DMS153 (cell line): ENCODE data around the gene PIGR.

Experiments
- DNase-seq: peaks from one replicate; lab custom pipeline; 2025; lab: John Stamatoyannopoulos, UW

The PIGR gene

GRCh38 chr1:206946261-206946660 is at the start of gene PIGR:
PIGR (minus strand) TSS chr1:206946466; CDS start chr1:206940531, 5,935 bp downstream.
- no peak for DNase-seq

GRCh38 chr1:206992790-206993189 is 46.5 kb upstream of the PIGR start:
- DNase-seq, result no peak

- DNase-seq, result no peak
These were observed 41.6 kb upstream of the PIGR start for GRCh38 chr1:206987873-206988272.

GRCh38 chr1:206986885-206987284 is 40.6 kb upstream of the PIGR start:
- DNase-seq, result no peak

GRCh38 chr1:206986402-206986801 is 40.1 kb upstream of the PIGR start:
- DNase-seq, result no peak

GRCh38 chr1:206985162-206985749 is 39.0 kb upstream of the PIGR start:
- no peak for DNase-seq

- DNase-seq, result peak; percentile 34
These were observed 36.0 kb upstream of the PIGR start for GRCh38 chr1:206982216-206982615.

- DNase-seq, result no peak
These were observed 33.2 kb upstream of the PIGR start for GRCh38 chr1:206979379-206980043.

- no peak for DNase-seq
These were observed 32.0 kb upstream of the PIGR start for GRCh38 chr1:206978259-206978658.

GRCh38 chr1:206975306-206975705 is 29.0 kb upstream of the PIGR start:
- no peak for DNase-seq

GRCh38 chr1:206974140-206974539 is 27.9 kb upstream of the PIGR start:
- DNase-seq, result no peak

GRCh38 chr1:206972728-206973127 is 26.5 kb upstream of the PIGR start:
- no peak for DNase-seq

- DNase-seq, result no peak
These were observed 24.9 kb upstream of the PIGR start for GRCh38 chr1:206971029-206971655.

- DNase-seq, result no peak
These were observed 24.2 kb upstream of the PIGR start, which contains the start of gene FCAMR for GRCh38 chr1:206970446-206970845. FCAMR (minus strand) TSS chr1:206970460; CDS start chr1:206970125, 335 bp downstream.

- no peak for DNase-seq
These were observed 22.8 kb upstream of the PIGR start for GRCh38 chr1:206969090-206969489.

GRCh38 chr1:206967096-206967849 is 21.0 kb upstream of the PIGR start:
- DNase-seq, result no peak

GRCh38 chr1:206965781-206966180 is 19.5 kb upstream of the PIGR start:
- DNase-seq, result no peak

- DNase-seq, result no peak
These were observed 17.5 kb upstream of the PIGR start for GRCh38 chr1:206963740-206964139.

- DNase-seq, result no peak
These were observed 16.9 kb upstream of the PIGR start for GRCh38 chr1:206963119-206963712.

GRCh38 chr1:206962272-206962671 is 16.0 kb upstream of the PIGR start:
- no peak for DNase-seq

GRCh38 chr1:206961668-206962067 is 15.4 kb upstream of the PIGR start:
- no peak for DNase-seq

- DNase-seq, result no peak
These were observed 14.6 kb upstream of the PIGR start for GRCh38 chr1:206960676-206961386.
